Esophagus (tissue), 2 donors: ENCODE measurements around the gene AASDHPPT. TPM values are rescaled to one million over a fixed set of nuclear protein-coding genes. Genes with fewer than 3 reads are reported as not detected.

Source experiments
- H3K27ac ChIP-seq, 2 donors: one replicate each; pipeline ENCODE4 v1.5.1; 2013; ENCODE audit warnings: low read depth in 2 of 2, mild to moderate bottlenecking in 2 of 2, inconsistent platforms in 1 of 2, low read length in 1 of 2, moderate library complexity in 1 of 2
- H3K27me3 ChIP-seq, 2 donors: one replicate each; pipeline ENCODE4 v1.6.1; 2013; ENCODE audit warnings: low read length in 2 of 2, control low read depth in 1 of 2, mild to moderate bottlenecking in 1 of 2; ENCODE audit not compliant: insufficient read depth in 2 of 2, control insufficient read depth in 1 of 2
- H3K36me3 ChIP-seq, 2 donors: one replicate each; pipeline ENCODE4 v1.6.1; 2013; ENCODE audit warnings: low read length in 1 of 2; ENCODE audit not compliant: control insufficient read depth in 2 of 2, insufficient read depth in 2 of 2
- H3K4me1 ChIP-seq, 2 donors: one replicate each; pipeline ENCODE4 v1.6.1; 2013; ENCODE audit warnings: low read length in 1 of 2; ENCODE audit not compliant: control insufficient read depth in 2 of 2, insufficient read depth in 2 of 2
- H3K4me3 ChIP-seq, 2 donors: one replicate each; pipeline ENCODE4 v1.5.1; 2013; ENCODE audit warnings: low read length in 2 of 2, mild to moderate bottlenecking in 2 of 2, low read depth in 1 of 2, moderate library complexity in 1 of 2
- H3K9me3 ChIP-seq, 2 donors: one replicate each; pipeline ENCODE4 v1.6.1; 2013; ENCODE audit warnings: mild to moderate bottlenecking in 2 of 2, low read depth in 1 of 2, low read length in 1 of 2, moderate library complexity in 1 of 2; ENCODE audit not compliant: control insufficient read depth in 2 of 2, insufficient read depth in 1 of 2
- WGBS, 2 donors: extraction: QIAGEN DNeasy Blood & Tissue Kit; methylation state at CpG; one replicate each; pipeline ENCODE4 v1.1.7; 2013; 5-methylcytosine and 5-hydroxymethylcytosine counted together
- polyA plus RNA-seq, 2 donors: library from polyadenylated mRNA; stranded (reverse); fragments of 200-250 nt; gene quantifications; one replicate each; pipeline ENCODE4 v1.2.3, GENCODE V29; 2013
- donor health status: healthy with polysubstance abuse.
- donor health status: Bipolar disorder and iron deficiency.

Gene AASDHPPT
- polyA plus RNA-seq, 2 donors, result 7.9 to 12.5 TPM

DNA sequence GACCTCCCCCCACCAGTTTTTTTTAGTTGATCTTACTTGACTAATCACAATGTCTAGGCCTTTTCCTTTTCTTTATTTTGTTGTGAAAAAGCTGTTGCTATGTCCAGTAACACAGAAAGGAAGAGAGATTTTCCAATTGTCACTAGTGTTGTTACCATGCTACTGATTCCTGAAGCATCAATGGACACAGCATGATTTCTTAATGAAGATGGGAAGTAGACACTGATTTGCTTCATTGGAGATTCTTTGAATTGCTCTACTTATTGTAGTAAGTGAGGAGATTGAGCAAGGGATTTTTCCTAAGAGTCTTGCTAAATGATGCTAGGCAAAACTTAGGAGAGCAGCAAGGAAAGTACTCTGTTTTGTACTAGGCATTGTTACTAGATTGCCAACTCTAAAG, 4.6 kb downstream of the AASDHPPT start:
- Histone ChIP-seq H3K36me3 (peaks cover 0 to 3% of the 10 kb centered on the region in 2 donors), H3K9me3 (peaks cover 0 to 2% of the 10 kb centered on the region in 2 donors), H3K27ac (no peak overlapping the region), H3K4me1 (peaks cover 0 to 2% of the 10 kb centered on the region in 2 donors), H3K27me3 (no peaks in the 10 kb centered on the region), H3K4me3 (no peak overlapping the region)

DNA sequence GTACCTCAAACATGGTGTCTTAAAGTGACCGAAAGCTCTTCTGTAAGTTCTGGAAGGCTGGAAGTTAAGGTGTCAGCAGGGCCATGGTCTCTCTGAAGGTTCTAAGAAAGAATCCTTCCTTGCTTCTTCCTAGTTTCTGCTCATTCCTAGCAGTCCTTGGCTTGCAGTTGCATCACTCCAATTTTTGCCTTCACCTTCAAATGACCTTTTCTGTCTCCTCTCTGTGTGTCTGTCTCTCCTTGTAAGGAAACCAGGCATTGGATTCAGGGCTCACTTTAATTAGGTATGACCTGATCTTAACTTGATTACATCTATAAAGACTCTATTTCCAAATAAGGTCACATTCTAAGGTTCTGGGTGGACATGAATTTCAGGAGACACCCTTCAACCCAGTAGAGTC, 8.7 kb downstream of the AASDHPPT start:
- no peaks in the 10 kb centered on the region for H3K27me3 ChIP-seq
- peaks cover 0 to 3% of the 10 kb centered on the region in 2 donors for H3K36me3 ChIP-seq
- H3K4me1 ChIP-seq, result no peaks in the 10 kb centered on the region
- no peak overlapping the region for H3K27ac ChIP-seq
- no peak overlapping the region for H3K4me3 ChIP-seq
- 97 to 100% methylated on average over 1 of the region's 1 CpG for WGBS, 2 donors
- no peaks in the 10 kb centered on the region for H3K9me3 ChIP-seq

DNA sequence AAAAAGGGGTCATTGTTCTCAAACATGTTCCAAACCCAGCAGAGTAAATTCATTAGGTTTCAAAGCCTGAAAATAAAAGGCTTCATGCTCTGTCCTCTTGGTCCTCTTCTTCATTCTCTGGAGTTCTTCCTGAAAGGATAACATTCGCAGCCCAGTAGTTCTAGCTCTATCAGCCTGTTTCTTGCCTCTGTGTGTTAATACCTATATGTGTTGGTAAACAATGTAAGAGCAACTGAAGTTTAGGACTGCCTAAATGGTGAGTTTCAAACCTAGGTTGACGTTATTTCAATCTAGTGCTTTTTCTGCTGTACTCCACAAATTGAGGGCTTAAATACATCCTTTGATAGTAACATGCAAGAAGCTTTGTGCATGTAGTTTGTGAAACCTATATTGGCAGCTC, 9.4 kb downstream of the AASDHPPT start:
- Histone ChIP-seq H3K4me3 (no peak overlapping the region), H3K9me3 (no peaks in the 10 kb centered on the region), H3K27me3 (no peaks in the 10 kb centered on the region), H3K27ac (no peak overlapping the region), H3K36me3 (peaks cover 0 to 3% of the 10 kb centered on the region in 2 donors), H3K4me1 (no peaks in the 10 kb centered on the region)
- 47 to 51% methylated on average over 2 of the region's 2 CpGs for WGBS, 2 donors

DNA sequence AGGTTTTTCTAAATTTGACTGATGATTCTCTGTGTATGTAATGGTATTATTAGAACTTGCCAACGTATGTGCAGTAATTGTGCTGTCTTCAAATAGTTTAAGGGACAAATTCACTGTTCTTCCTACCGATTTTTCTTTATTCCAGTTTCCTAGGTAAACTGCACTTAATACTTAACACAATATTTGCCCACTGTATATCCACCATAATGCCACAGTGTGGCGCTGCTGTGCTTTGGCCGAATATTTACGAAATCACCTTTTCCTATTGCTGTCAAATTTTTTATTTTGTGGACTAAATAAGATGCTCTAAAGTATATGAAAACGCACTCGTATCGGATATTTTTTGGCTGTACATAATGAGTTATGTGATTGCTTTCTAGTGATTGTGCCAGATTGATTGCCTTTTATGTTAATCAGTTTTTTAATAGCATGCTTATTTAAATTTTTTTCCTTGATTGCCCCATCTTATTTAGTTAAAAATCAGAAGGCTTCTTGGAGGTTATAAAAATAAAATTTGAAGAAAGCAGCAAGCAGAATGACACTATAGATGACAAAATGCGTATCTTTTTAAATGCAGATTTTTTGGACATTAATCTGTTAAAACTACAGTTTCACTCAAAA, 10.5 kb downstream of the AASDHPPT start:
- peaks cover 0 to 3% of the 10 kb centered on the region in 2 donors for H3K36me3 ChIP-seq
- no peaks in the 10 kb centered on the region for H3K4me1 ChIP-seq
- no peak overlapping the region for H3K27ac ChIP-seq
- WGBS, 2 donors, result 30 to 37% methylated on average over 9 of the region's 9 CpGs
- H3K9me3 ChIP-seq, result no peaks in the 10 kb centered on the region
- H3K4me3 ChIP-seq, result no peak overlapping the region
- H3K27me3 ChIP-seq, result no peaks in the 10 kb centered on the region

DNA sequence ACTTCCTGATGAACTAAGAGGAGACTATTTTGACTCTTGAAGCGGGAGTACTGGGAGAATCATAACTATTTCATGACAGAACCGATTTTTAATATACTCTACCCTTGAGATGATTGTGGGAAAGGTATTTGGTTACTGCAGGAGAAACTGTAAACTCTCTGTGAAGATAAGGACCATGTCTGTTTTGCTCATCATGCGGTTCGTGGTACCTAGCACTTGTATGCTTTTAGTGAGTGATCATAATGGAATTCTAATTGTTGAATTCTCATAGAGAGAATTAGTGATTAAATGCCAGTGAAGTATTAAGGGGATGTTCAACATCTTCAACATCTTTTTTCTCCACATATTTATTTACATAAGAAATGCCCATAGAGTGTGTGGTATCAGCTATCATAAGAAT, 11.4 kb downstream of the AASDHPPT start:
- Histone ChIP-seq H3K27ac (no peak overlapping the region), H3K4me1 (no peaks in the 10 kb centered on the region), H3K4me3 (no peak overlapping the region), H3K9me3 (no peaks in the 10 kb centered on the region), H3K27me3 (no peaks in the 10 kb centered on the region), H3K36me3 (peaks cover 0 to 3% of the 10 kb centered on the region in 2 donors)
- 84% methylated on average over 4 of the region's 4 CpGs for WGBS, 2 donors

DNA sequence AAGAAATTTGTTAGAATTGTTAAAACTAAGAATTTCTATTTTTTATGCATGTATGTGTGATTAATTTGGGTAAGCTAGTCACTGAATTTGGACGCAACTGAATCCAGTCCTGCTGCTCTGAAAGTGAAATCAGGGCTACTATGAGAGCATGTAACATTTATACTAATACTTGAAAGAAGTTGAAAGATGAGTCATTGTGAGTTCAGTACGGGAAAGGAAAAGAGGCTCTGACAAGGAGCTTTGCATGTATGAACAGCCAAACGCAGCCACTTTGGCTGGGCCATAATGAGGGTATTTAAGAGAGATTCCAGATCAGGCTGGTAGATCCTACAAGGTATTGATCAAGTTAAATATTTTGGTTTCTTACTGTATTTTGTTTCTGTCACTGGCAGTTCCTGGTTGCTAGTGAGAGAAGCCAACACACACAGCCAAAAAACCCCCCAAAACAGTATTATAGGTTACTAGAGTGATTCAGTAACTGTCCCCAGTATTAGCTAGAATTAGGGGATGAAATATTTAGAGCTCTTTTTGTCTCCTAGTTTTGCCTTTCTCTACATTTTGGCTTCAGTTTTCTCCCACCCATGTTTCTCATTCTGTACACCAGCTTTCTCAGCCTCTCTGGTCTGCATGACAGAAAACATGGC, 14.1 kb downstream of the AASDHPPT start:
- Histone ChIP-seq H3K9me3 (no peaks in the 10 kb centered on the region), H3K36me3 (peaks cover 2 to 3% of the 10 kb centered on the region in 2 donors), H3K4me3 (no peak overlapping the region), H3K27me3 (no peaks in the 10 kb centered on the region), H3K4me1 (no peaks in the 10 kb centered on the region), H3K27ac (no peak overlapping the region)
- 31 to 47% methylated on average over 3 of the region's 3 CpGs for WGBS, 2 donors

DNA sequence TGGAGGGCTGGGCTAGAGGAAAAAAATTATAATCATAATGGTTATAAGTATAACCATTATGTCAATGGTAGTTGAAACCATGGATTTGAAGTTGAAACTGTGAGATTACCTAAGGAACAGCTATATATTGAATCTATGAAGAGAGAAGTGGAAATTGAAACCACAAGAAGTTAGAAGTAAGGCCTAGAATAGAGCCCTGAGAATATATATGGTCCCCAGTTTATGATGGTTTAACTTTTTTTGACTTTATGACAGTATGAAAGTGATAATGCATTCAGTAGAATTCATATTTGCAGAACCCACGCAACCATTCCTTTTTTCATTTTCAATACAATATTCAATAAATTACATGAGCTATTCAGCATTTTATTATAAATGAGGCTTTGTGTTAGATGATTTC, 15.0 kb downstream of the AASDHPPT start:
- H3K4me1 ChIP-seq, result no peaks in the 10 kb centered on the region
- no peaks in the 10 kb centered on the region for H3K27me3 ChIP-seq
- H3K9me3 ChIP-seq, result no peaks in the 10 kb centered on the region
- H3K27ac ChIP-seq, result no peak overlapping the region
- WGBS, 2 donors, result 93 to 94% methylated on average over 1 of the region's 1 CpG
- H3K36me3 ChIP-seq, result peaks cover 2% of the 10 kb centered on the region in 2 donors
- H3K4me3 ChIP-seq, result no peak overlapping the region

DNA sequence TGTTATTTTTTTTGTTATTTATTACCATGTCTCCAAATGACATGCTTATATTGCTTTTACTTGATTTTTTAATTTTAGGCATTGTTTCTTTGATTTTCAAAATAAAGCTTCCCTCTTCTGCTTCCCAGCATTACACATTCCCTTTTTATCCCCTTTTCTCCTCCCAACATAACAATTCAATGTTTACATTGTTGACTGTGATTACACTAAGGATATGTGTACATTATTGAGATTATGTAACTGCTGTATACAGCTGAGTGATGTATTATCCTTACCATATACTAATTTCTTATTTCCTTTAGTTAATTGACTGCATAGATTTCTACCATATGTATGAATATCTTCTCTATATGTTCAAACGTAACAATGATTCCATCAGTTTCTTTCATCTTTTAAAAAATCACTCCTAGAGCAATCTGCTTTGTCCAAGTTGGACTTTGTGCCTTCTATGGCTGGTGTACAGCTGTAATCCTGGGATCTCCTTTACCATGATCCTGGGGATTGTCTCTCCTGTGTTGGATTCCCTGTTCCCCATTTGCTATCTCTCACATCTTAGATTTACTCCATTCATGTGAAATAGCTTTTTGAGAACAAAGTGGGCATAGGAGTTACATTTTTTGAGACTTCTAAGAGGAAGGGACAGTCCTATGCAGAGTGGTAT, 21.6 kb downstream of the AASDHPPT start:
- WGBS, 2 donors, result 80 to 91% methylated on average over 1 of the region's 1 CpG
- no peak overlapping the region for H3K27ac ChIP-seq
- no peaks in the 10 kb centered on the region for H3K27me3 ChIP-seq
- H3K4me1 ChIP-seq, result no peaks in the 10 kb centered on the region
- H3K36me3 ChIP-seq, result peaks cover 2 to 4% of the 10 kb centered on the region in 2 donors
- H3K4me3 ChIP-seq, result no peak overlapping the region
- no peaks in the 10 kb centered on the region for H3K9me3 ChIP-seq

DNA sequence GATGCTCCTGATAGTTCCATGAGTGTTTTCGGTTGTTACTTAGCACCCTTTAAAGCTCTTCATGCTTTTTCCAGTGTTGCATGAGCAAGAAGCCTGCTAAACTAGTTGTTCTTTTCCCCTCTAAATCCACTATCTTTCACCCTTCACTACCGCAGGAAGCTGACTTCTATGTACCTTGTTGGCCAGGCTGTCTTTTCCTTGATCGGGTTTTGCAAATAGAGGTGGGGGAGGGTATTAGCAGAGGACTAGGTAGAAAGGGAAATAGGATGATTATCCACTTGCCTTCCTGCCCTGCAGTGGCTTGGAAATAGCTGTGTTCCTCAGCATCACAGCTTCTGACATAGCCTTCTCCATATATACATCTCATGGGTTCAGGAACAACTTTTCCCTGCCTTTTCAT, 23.9 kb downstream of the AASDHPPT start:
- Histone ChIP-seq H3K9me3 (no peaks in the 10 kb centered on the region), H3K27ac (no peak overlapping the region), H3K4me1 (no peaks in the 10 kb centered on the region), H3K36me3 (peaks cover 0 to 4% of the 10 kb centered on the region in 2 donors), H3K4me3 (no peak overlapping the region), H3K27me3 (no peaks in the 10 kb centered on the region)
- WGBS, 2 donors, result 73 to 76% methylated on average over 3 of the region's 3 CpGs
